NOMO-1 treated with dmso at 0.1 percent for 144 hours (cell line): ENCODE measurements around the gene TMEM39B.
"Not testable (repeated sequence)": the region's sequence is repeated elsewhere in the genome, so short reads cannot be mapped to it uniquely, and the experiment has no call there.

Experiments used
- DNase-seq: peaks from one replicate; lab custom pipeline; 2025; ENCODE audit not compliant: unreplicated experiment; lab: John Stamatoyannopoulos, UW

TMEM39B gene

GRCh38 chr1:32068957-32069588 lies 3.7 kb upstream of the TMEM39B start:
- no peak for DNase-seq

- peak; percentile 48 for DNase-seq
Observed at GRCh38 chr1:32071758-32072621, 749 bp upstream of the TMEM39B start.

DNA sequence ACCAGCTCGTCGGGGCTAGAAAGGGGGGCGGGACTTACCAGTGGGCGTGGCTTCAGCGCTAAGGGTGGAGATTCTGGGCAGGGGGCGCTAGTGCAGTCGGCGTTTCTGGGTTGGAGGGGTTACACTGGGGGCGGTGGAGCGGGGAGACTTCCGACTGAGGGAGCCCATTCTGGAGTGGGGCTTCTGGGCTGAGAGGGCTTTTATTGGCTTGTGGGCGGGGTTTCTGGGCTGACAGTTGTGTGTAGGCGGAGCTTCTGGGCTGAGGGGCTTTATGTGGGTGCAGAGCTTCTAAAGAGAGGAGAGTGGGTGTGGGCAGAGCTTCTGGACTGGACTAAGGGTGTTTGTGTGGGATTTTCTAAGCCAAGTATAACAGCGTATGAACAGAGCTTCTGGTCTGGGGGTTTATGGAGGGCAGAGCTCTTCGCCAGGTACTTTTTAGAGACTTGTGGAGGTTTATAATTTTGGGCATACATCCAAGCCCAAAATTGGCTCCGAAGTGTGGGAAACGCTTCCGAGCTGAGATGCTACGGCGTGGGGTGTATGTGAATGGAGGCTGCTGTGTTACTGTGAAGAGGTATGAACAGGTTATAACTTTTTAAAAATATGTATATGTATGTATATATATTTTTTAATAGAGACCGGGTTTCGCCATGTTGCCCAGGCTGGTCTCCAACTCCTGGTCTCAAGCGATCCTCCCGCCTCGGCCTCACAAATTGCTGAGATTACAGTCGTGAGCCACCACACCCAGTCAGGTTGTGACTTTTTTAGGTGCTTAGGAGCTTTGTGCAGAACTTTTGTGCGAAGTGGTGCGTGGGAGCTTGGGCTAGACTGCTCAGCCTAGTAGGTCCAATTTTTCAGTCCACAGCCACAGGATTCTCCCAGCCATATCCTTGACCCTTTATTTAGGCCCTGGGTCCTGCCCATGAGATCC lies 825 bp downstream of the TMEM39B start:
- no peak for DNase-seq

DNA sequence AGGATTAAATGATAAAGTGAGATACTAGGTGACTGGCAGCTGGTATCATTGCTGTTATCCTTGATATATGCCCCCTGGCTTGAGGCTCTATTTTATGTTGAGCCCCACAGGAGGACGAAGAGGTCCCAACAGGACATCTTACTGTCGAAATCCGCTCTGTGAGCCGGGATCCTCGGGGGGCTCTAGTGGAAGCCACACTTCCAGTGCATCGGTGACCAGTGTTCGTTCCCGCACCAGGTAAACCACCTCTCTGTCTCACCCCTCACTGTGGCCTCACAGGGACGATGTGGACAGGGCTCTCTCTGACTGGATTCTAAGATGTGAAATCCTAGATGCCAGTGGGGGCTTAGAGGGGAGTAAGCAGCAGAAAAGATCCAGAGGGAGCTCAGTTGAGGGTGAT lies 2.1 kb downstream of the TMEM39B start:
- DNase-seq = no peak

DNA sequence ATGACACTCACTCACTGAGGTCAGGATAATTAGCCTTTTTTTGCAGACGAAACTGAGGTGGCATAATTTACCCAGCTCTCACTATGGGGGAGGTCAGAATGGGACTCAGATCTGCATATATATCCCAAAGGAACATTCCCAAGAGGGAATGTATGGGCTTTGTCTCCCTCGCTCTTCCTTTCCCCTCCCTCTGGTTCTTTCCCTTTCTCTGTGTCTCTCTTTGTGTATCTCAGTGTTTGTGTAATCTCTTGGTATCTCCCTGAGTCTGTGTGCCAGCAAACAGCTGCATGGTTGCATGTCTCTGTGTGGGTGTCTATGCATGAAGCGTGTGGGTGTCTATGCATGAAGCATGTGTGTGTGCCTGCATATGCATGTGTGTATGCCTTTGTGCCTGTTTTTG lies 4.7 kb downstream of the TMEM39B start:
- DNase-seq = no peak

- DNase-seq = peak; percentile 5
Observed at GRCh38 chr1:32082022-32082421, 9.3 kb downstream of the TMEM39B start.

- not testable (repeated sequence) for DNase-seq
Observed at GRCh38 chr1:32086381-32086780, 13.6 kb downstream of the TMEM39B start.

DNA sequence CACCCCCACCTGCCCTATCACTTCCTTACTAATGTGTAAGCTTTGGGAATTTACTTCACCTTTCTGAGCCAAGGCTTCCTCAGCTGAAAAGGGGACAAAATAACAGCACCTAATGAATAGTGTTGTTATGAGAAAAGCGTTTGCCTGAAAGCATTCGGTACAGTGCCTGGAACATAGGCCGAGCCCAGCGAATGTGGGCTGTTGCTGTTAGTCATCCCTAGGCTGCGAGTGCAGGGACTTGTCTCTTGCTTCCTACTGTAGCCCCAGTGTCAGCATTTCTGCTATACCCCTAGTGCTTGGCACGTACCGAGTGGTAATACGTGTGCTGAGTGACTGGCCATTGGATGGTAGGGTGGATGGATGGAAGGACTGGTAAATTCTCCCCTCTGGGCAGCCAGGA lies 18.4 kb downstream of the TMEM39B start:
- no peak for DNase-seq

GRCh38 chr1:32091591-32091990 lies 18.9 kb downstream of the TMEM39B start:
- no peak for DNase-seq

DNA sequence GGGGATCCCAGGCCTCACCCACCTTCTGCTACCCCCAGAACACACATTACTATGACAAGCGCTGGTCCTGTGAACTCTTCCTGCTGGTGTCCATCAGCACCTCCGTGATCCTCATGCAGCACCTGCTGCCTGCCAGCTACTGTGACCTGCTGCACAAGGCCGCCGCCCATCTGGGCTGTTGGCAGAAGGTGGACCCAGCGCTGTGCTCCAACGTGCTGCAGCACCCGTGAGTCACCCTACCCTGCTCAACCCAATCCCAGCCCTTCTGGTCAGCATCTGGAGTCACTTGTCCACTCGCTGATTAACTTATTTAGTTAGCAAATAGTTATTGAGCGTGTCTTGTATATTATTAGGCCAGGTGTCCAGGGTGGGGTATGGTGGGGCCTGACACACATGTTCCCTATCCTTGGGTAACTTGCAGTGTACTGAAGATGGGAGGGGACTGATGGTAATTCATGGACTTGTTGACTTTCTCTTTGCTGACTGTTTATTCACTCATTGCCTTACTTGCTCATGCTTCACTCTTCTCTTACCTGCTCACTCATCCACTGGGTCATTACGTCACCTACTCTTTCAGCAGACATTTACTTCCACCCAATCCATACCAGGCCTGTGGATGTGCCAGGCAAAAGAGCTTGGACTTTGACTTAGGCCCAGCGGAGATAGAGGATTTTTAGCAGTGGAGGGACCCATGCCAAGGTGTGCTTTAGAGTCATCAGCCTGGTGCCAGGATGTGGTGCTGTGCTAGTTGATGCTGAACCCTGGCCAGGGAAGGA lies 22.2 kb downstream of the TMEM39B start:
- no peak for DNase-seq

DNA sequence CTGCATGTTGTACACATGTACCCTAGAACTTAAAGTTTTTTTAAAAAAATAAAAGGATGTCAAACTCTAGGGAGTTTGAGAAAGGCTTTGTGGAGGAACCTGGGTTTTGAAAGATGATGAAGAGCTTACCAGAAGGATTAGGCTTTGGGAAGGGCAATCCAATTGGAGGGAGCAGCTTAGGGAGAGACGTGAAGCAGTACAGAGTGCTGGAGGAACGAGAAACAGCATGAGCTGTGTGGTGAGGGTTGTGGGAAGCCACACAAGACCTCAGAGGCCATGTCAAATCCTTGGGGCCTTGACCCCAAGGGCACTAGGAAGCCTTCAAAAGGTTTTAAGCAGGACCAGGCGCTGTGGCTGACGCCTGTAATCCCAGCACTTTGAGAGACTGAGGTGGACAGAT lies 26.7 kb downstream of the TMEM39B start:
- DNase-seq = no peak

DNA sequence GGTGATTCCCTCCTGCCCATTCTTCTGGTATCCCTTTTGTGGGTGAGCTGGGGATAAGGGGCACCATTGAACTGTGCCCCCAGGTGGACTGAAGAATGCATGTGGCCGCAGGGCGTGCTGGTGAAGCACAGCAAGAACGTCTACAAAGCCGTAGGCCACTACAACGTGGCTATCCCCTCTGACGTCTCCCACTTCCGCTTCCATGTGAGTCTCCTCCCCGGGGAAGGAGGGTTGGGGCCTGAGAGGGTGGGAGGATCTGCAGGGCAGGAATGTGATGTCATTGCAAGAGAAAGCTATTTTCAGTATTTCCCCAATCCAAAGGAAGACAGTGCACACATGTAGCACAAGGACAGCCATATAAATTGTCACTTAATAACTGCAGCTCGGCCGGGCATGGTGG lies 27.6 kb downstream of the TMEM39B start:
- peak; percentile 72 for DNase-seq

GRCh38 chr1:32100807-32101708 lies 28.3 kb downstream of the TMEM39B start:
- no peak for DNase-seq

GRCh38 chr1:32104127-32104526 lies 31.4 kb downstream of the TMEM39B start:
- DNase-seq = no peak

- no peak for DNase-seq
Observed at GRCh38 chr1:32105338-32105737, 32.6 kb downstream of the TMEM39B start.

DNA sequence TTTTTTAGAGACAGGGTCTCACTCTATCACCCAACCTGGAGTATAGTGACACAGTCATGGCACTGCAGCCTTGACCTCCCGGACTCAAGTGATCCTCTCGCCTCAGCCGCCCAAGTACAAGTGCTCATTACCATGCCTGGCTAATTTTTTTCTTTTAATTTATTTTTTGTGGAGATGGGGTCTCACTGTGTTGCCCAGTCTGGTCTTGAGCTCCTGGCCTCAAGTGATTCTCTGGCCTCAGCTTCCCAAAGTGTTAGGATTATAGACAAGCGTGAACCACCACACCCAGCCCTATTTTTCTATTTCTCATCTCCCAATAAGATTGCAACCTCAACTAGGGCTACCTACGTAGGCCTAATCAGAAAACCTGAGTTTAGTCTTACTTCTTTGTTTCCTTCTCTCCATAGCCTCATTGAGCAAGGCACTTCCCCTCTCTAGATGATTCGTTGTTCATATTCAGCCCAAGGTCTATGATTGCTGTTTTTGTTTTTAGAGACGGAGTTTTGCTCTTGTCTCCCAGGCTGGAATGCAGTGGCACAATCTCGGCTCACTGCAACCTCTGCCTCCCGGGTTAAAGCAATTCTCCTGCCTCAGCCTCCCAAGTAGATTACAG lies 34.0 kb downstream of the TMEM39B start:
- peak; percentile 1 for DNase-seq

- DNase-seq = peak; percentile 89
Observed at GRCh38 chr1:32107742-32108661, 35.3 kb downstream of the TMEM39B start, which contains the start of gene KPNA6. Gene KPNA6, plus strand, starts transcription at chr1:32108056. Its CDS starts 75 bp downstream, at chr1:32108131.

DNA sequence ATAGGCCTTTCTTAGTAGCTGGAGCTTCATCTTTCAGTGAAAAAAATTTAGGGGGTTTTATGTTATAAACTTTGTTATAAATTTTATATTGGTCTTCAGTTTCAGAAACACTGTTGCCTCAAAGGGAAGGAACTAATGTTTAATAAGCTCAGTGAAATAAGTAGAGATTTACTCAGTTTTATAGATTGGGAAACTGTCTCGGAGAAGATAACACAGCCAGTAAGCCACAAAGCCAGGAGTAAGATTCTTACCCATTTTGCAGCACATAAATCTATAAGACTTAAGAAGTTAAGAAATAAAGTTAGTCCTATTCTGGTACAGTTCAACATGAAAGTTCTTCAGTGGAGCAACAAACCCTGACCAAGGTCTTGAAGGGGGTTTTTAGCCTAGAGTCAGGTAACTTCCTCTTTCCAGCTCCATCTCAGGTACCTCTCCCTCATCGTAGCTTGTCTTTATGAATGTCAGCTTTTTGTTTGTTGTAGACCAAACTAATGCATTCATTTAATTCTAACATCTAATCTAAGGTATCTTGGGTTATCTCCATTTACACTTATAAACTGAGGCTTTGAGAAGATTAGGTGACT lies 38.4 kb downstream of the TMEM39B start:
- DNase-seq = no peak
